ENCODE results near the gene OR2AG2.
"Not testable (repeated sequence)": the region's sequence is repeated elsewhere in the genome, so short reads cannot be mapped to it uniquely, and the experiment has no call there.

- not testable (repeated sequence) for TF ChIP-seq CTCF (IDR thresholded peaks at IDR 0.05; ENCODE audit: low read length); EZH2 (IDR thresholded peaks at IDR 0.05; ENCODE audit: borderline replicate concordance, low read length)
Observed at GRCh38 chr11:6801075-6801474, 29.3 kb upstream of the OR2AG2 start.

Measured in OCI-LY1 (cell line).